HCT116 (cell line): ENCODE results near the gene CIART. TPM values are rescaled to one million over a fixed set of nuclear protein-coding genes. Genes with fewer than 3 reads are reported as not detected.
A peak's percentile ranks its signal among the peaks of the same experiment; 100 is the strongest.

Source experiments
- ATAC-seq: fragments of 200-7000 bp; cut with Tn5 transposase; 2 replicates; pipeline ENCODE4 v1.9.1; 2020; ENCODE audit warnings: mild to moderate bottlenecking, moderate library complexity
- BruUV-seq: library from RNA; stranded (reverse); fragments of 400-500 nt; replicated peaks from 2 replicates; lab custom pipeline; 2021; lab: Mats Ljungman, UMichigan
- CTCF ChIA-PET: fragments of 300-600 bp; sonication (Branson Sonifier 250); formaldehyde crosslinking; loops from one replicate; lab custom pipeline; 2021; ENCODE audit warnings: antibody characterized with exemption; lab: Charles Lee
- POLR2A ChIA-PET: fragments of 300-600, 350-600 bp; sonication (Branson Sonifier 250); formaldehyde crosslinking; loops from one replicate; lab custom pipeline; 2021; ENCODE audit warnings: antibody characterized with exemption; lab: Charles Lee
- RAD21 ChIA-PET, 2 experiments: fragments of 300-600 bp; sonication (Branson Sonifier 250); formaldehyde crosslinking; loops; one replicate each; lab custom pipeline; 2023; ENCODE audit warnings: low total read pairs in 2 of 2; ENCODE audit not compliant: uncharacterized antibody in 2 of 2, unreplicated experiment in 2 of 2, low non-redundant PET in 1 of 2; lab: Charles Lee
- DNase-seq: peaks from one replicate; pipeline ENCODE4 v3.0.0-alpha.2; 2010; ENCODE audit warnings: low read depth, low spot score
- H2AFZ ChIP-seq: fragments of 200-600 bp; shearing (Covaris generic), sonication (generic); 2 replicates; pipeline ENCODE4 v1.6.1; 2017; ENCODE audit warnings: low read depth, mixed run types, mixed read lengths, antibody characterized with exemption, low read length; ENCODE audit not compliant: poor library complexity, severe bottlenecking
- H3K27ac ChIP-seq: 2 replicates; pipeline ENCODE4 v1.5.1; 2012; ENCODE audit warnings: low read depth, low read length
- H3K27me3 ChIP-seq: fragments of 200-600 bp; sonication (generic); 2 replicates; pipeline ENCODE4 v1.6.1; 2016; ENCODE audit warnings: mixed run types, low read length, mixed read lengths; ENCODE audit not compliant: insufficient read depth
- H3K36me3 ChIP-seq, 2 experiments: fragments of 200-500 bp in 1 of 2; fragments of 200-600 bp in 1 of 2; sonication (Bioruptor generic) in 1 of 2; sonication (generic) in 1 of 2; 2 replicates each; pipeline versions ENCODE4 v1.5.1 to v1.6.1; 2014 to 2016; ENCODE audit warnings: low read length in 2 of 2, inconsistent platforms in 1 of 2, mixed read lengths in 1 of 2, mixed run types in 1 of 2; ENCODE audit not compliant: insufficient read depth in 2 of 2, control insufficient read depth in 1 of 2
- H3K4me1 ChIP-seq, 2 experiments: fragments of 200-600 bp in 1 of 2; sonication (generic) in 1 of 2; 2 replicates each; pipeline versions ENCODE4 v1.5.1 to v1.6.1; 2012 to 2017; ENCODE audit warnings: low read length in 2 of 2, inconsistent platforms in 1 of 2, mild to moderate bottlenecking in 1 of 2, mixed read lengths in 1 of 2, mixed run types in 1 of 2, moderate library complexity in 1 of 2; ENCODE audit not compliant: insufficient read depth in 2 of 2, control insufficient read depth in 1 of 2
- H3K4me2 ChIP-seq: fragments of 200-600 bp; sonication (generic); 2 replicates; pipeline ENCODE4 v1.6.1; 2017; ENCODE audit warnings: mixed run types, low read length, mixed read lengths
- H3K4me3 ChIP-seq, 2 experiments: fragments of 200-600 bp in 1 of 2; sonication (generic) in 1 of 2; replicated peaks in 1 of 2; 2 replicates each; pipeline ENCODE4 v1.5.1; 2011 to 2016; ENCODE audit warnings: low read length in 2 of 2, control low read depth in 1 of 2, low read depth in 1 of 2, mild to moderate bottlenecking in 1 of 2, mixed read lengths in 1 of 2, mixed run types in 1 of 2
- H3K79me2 ChIP-seq: fragments of 200-600 bp; sonication (generic); 2 replicates; pipeline ENCODE4 v1.6.1; 2017; ENCODE audit warnings: mild to moderate bottlenecking, mixed run types, low read length, moderate library complexity, mixed read lengths; ENCODE audit not compliant: insufficient read depth
- H3K9ac ChIP-seq: fragments of 200-600 bp; sonication (generic); 2 replicates; pipeline ENCODE4 v1.6.1; 2016; ENCODE audit warnings: low read length, mixed read lengths
- H3K9me2 ChIP-seq: fragments of 200-600 bp; sonication (generic), shearing (Covaris generic); 2 replicates; pipeline ENCODE4 v1.6.1; 2017; ENCODE audit warnings: mixed run types, mild to moderate bottlenecking, moderate library complexity; ENCODE audit not compliant: insufficient read depth
- H3K9me3 ChIP-seq, 2 experiments: fragments of 200-500 bp in 1 of 2; fragments of 200-600 bp in 1 of 2; sonication (Bioruptor generic) in 1 of 2; sonication (generic) in 1 of 2; 2 replicates each; pipeline ENCODE4 v1.6.1; 2014 to 2017; ENCODE audit warnings: low read length in 2 of 2, mixed read lengths in 2 of 2, inconsistent platforms in 1 of 2, low read depth in 1 of 2, mild to moderate bottlenecking in 1 of 2, mixed run types in 1 of 2, moderate library complexity in 1 of 2; ENCODE audit not compliant: control insufficient read depth in 1 of 2, insufficient read depth in 1 of 2
- H4K20me1 ChIP-seq: fragments of 200-600 bp; sonication (generic), shearing (Covaris generic); 2 replicates; pipeline ENCODE4 v1.6.1; 2017; ENCODE audit warnings: mixed run types, mild to moderate bottlenecking, moderate library complexity; ENCODE audit not compliant: insufficient read depth
- CBX3 ChIP-seq: IDR thresholded peaks from 2 replicates; pipeline ENCODE4 v1.6.1; 2012; ENCODE audit warnings: low read depth
- CEBPB ChIP-seq: IDR thresholded peaks from 2 replicates; pipeline ENCODE4 v1.6.1; 2012; ENCODE audit warnings: low read depth
- CTCF ChIP-seq, 3 experiments: fragments of 200-600 bp in 1 of 3; sonication (generic) in 1 of 3; IDR thresholded peaks in 2 of 3; conservative IDR thresholded peaks in 1 of 3; 2 replicates each; pipeline ENCODE4 v1.5.1; 2012 to 2017; ENCODE audit warnings: low read depth in 2 of 3, low read length in 2 of 3, antibody characterized with exemption in 1 of 3, borderline replicate concordance in 1 of 3, control low read depth in 1 of 3, mild to moderate bottlenecking in 1 of 3, mixed read lengths in 1 of 3, mixed run types in 1 of 3, moderate library complexity in 1 of 3; ENCODE audit not compliant: insufficient read depth in 1 of 3
- ELF1 ChIP-seq: IDR thresholded peaks from 2 replicates; pipeline ENCODE4 v1.6.1; 2012; ENCODE audit warnings: low read depth, borderline replicate concordance
- FOSL1 ChIP-seq: IDR thresholded peaks from 2 replicates; pipeline ENCODE4 v1.6.1; 2012; ENCODE audit warnings: low read depth
- JUND ChIP-seq: IDR thresholded peaks from 2 replicates; pipeline ENCODE4 v1.6.1; 2012
- MAX ChIP-seq: IDR thresholded peaks from 2 replicates; pipeline ENCODE4 v1.6.1; 2012
- POLR2AphosphoS5 ChIP-seq: IDR thresholded peaks from 2 replicates; pipeline ENCODE4 v1.6.1; 2011; ENCODE audit warnings: mild to moderate bottlenecking, low read depth, low read length, moderate library complexity
- RAD21 ChIP-seq: IDR thresholded peaks from 2 replicates; pipeline ENCODE4 v1.6.1; 2012; ENCODE audit warnings: low read depth, mild to moderate bottlenecking
- SIN3A ChIP-seq: IDR thresholded peaks from 2 replicates; pipeline ENCODE4 v1.6.1; 2012; ENCODE audit warnings: low read depth
- TCF7L2 ChIP-seq: IDR thresholded peaks from 2 replicates; pipeline ENCODE4 v1.7.0; 2011; ENCODE audit warnings: borderline replicate concordance, inconsistent platforms; ENCODE audit not compliant: insufficient read depth, insufficient read length; ENCODE audit errors: extremely low read depth
- YY1 ChIP-seq: IDR thresholded peaks from 2 replicates; pipeline ENCODE4 v1.6.1; 2011; ENCODE audit warnings: low read length, low read depth, moderate library complexity, mild to moderate bottlenecking; ENCODE audit not compliant: insufficient replicate concordance; ENCODE audit errors: extremely low read depth
- ZBTB33 ChIP-seq: IDR thresholded peaks from 2 replicates; pipeline ENCODE4 v1.6.1; 2011; ENCODE audit warnings: mild to moderate bottlenecking, low read length, moderate library complexity; ENCODE audit not compliant: insufficient replicate concordance; ENCODE audit errors: extremely low read depth
- ZFX ChIP-seq: fragments of 450-650 bp; IDR thresholded peaks from 2 replicates; pipeline ENCODE4 v1.6.1; 2017
- intact Hi-C: fragments of 100-400 bp; cut with micrococcal nuclease; formaldehyde crosslinking; loops from 2 replicates; pipeline ENCODE4 v1.10.0; 2022
- total RNA-seq: library from RNA; stranded (reverse); gene quantifications from one replicate; pipeline ENCODE4 v1.2.1, GENCODE V29; 2021; ENCODE audit not compliant: unreplicated experiment

CIART gene
- total RNA-seq, 1 experiment from 2014 or later, result 0.22 TPM

GRCh38 chr1:150256554-150257341, 25.6 kb upstream of the CIART start:
- ATAC-seq, result no peak
- Histone ChIP-seq H3K79me2 (no peaks in the 10 kb centered on the region), H3K4me1 (peaks cover 22 to 41% of the 10 kb centered on the region in 2 experiments), H3K27ac (no peak overlapping the region), H3K4me3 (no peak overlapping the region)
- RAD21 ChIA-PET, result interaction anchor here in 1 of 2 experiments (1.1 kb wide), 1 partner anchor 25 kb away, joined by 6 read pairs; no protein-coding TSS in a partner anchor
- TF ChIP-seq SIN3A (no peak), YY1 (no peak), ELF1 (no peak), POLR2AphosphoS5 (no peak), ZFX (no peak), ZBTB33 (no peak), CEBPB (no peak), FOSL1 (no peak), CBX3 (no peak), TCF7L2 (no peak), MAX (no peak), CTCF (IDR thresholded peaks at IDR 0.05 in 2 of 3, conservative IDR thresholded peaks at IDR 0.05 in 1 of 3; ENCODE audit: borderline replicate concordance in 1 of 3, insufficient read depth in 1 of 3, low read depth in 2 of 3, low read length in 2 of 3) (no peak), RAD21 (no peak), JUND (no peak)
- TF ChIP-seq, all 23 proteins: peak for 0
- Histone ChIP-seq H2AFZ (peak overlapping the region; percentile 75), H3K4me2 (peak overlapping the region; percentile 58), H3K27me3 (no peaks in the 10 kb centered on the region), H3K9ac (no peak overlapping the region), H3K9me2 (no peaks in the 10 kb centered on the region), H3K36me3 (no peaks in the 10 kb centered on the region), H4K20me1 (no peaks in the 10 kb centered on the region), H3K9me3 (no peaks in the 10 kb centered on the region)
- CTCF ChIA-PET, result interaction anchor here (0.6 to 2.3 kb wide), 16 partner anchors 12 to 750 kb away, joined by 3 to 18 read pairs (median 4); partner anchors contain the start of genes APH1A, C1orf54, CIART and FALEC
- no TSS peak for BruUV-seq
- intact Hi-C loops, result loop anchor here (1.0 to 10.0 kb wide), 6 partner anchors 25 to 741 kb away; partner anchors contain the start of gene PRPF3
- DNase-seq, result no peak
- POLR2A ChIA-PET, result interaction anchor here (0.8 kb wide), 1 partner anchor 12 kb away, joined by 3 read pairs; the partner anchor contains the start of gene APH1A
